ENCODE results near the gene MAP3K7.

- TF ChIP-seq CTCF (conservative IDR thresholded peaks at IDR 0.05; ENCODE audit: low read length) = no peak
- TF ChIP-seq EZH2phosphoT487 (IDR thresholded peaks at IDR 0.05; ENCODE audit: borderline replicate concordance) = no peak
These were observed 42.8 kb downstream of the MAP3K7 start for GRCh38 chr6:90544081-90544480.
